K562 (cell line): ENCODE measurements around the gene DNM1. TPM values are rescaled to one million over a fixed set of nuclear protein-coding genes. Genes with fewer than 3 reads are reported as not detected.

Experiments
- ZNF354B ChIP-seq: fragments of 250-450 bp; sonication (Bioruptor Pico); IDR thresholded peaks from 2 replicates; pipeline ENCODE4 v1.4.0; 2020
- polyA plus RNA-seq, 8 experiments: library from polyadenylated mRNA; depleted of rRNA in 4 of 8; stranded (reverse) in 5 of 8; unstranded in 3 of 8; fragments of >200 nt; fragmentation: Nextera tagmentation in 2 of 8; fragmentation: Illumina TruSeq in 1 of 8; extraction: Ambion mirVana in 2 of 8; extraction: Trizol in 1 of 8; gene quantifications; 2 replicates each; pipeline versions ENCODE4 v1.2.1 to v1.2.3, GENCODE V29; 2011 to 2014; ENCODE audit warnings: inconsistent platforms in 1 of 8, missing spikeins in 1 of 8
- total RNA-seq, 7 experiments: library from RNA; depleted of rRNA in 6 of 7; stranded (reverse); fragments of >200 nt in 6 of 7; fragmentation: Illumina TruSeq in 2 of 7; extraction: Trizol in 2 of 7; gene quantifications; 2 replicates each; pipeline versions ENCODE4 v1.2.1 to v1.2.3, GENCODE V29; 2011 to 2021; ENCODE audit warnings: low replicate concordance in 1 of 7
- TF ChIP-seq, protein P1 (sequence below): sonication (generic); formaldehyde crosslinking; IDR thresholded peaks from 2 replicates; pipeline ENCODE4 v1.8.0; 2023; ENCODE audit warnings: missing genetic modification reagents, mild to moderate bottlenecking, borderline replicate concordance

Gene DNM1
- total and polyA plus RNA-seq, 9 of the 15 experiments (the other 6 are each of a cell fraction or from before 2014, with no cell fraction given): 0.39 to 23.1 (median 9.1) TPM

DNA sequence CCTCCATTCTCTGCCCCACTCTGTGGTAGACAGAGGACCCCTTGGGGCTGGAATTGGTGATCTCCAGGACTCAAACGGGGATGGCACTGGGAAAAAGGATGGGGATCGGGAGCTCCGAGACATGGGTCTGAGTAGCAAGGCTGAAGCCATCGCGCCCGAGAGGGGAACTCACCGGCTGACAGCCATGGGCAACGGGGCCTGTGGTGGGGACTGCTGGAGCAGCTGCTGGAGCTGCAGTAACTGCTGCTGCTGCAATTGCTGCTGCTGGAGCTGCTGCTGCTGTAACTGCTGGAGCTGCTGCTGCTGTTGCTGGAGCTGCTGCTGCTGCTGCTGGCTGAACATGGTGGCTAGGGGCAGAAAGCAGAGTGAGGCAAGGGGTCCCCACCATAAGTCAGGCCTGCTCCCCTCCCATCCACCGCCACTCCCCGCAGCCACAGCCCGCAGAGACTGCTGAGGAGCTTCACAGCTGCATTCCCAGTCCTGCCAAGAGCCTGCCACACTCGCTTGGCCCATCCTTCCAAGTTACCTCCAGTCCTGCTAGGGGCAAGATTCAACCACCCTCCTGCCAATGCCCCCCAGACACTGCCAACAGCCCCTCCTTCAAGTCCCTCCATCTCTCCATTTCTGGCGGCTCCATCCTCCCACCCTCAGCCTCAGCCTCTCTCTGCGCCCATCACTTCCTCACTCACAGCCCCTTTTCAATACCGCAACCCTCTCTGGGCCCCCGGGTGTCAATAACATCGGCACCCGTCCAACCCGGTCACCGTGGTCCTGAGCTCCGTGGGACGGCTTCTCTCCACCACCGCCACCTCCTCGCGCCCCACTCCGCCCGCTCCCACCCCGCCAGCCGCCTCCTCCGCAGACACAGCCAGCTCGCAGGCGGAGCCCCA, 12.4 kb upstream of the DNM1 start (continued):
- TF ChIP-seq, protein P1, sequence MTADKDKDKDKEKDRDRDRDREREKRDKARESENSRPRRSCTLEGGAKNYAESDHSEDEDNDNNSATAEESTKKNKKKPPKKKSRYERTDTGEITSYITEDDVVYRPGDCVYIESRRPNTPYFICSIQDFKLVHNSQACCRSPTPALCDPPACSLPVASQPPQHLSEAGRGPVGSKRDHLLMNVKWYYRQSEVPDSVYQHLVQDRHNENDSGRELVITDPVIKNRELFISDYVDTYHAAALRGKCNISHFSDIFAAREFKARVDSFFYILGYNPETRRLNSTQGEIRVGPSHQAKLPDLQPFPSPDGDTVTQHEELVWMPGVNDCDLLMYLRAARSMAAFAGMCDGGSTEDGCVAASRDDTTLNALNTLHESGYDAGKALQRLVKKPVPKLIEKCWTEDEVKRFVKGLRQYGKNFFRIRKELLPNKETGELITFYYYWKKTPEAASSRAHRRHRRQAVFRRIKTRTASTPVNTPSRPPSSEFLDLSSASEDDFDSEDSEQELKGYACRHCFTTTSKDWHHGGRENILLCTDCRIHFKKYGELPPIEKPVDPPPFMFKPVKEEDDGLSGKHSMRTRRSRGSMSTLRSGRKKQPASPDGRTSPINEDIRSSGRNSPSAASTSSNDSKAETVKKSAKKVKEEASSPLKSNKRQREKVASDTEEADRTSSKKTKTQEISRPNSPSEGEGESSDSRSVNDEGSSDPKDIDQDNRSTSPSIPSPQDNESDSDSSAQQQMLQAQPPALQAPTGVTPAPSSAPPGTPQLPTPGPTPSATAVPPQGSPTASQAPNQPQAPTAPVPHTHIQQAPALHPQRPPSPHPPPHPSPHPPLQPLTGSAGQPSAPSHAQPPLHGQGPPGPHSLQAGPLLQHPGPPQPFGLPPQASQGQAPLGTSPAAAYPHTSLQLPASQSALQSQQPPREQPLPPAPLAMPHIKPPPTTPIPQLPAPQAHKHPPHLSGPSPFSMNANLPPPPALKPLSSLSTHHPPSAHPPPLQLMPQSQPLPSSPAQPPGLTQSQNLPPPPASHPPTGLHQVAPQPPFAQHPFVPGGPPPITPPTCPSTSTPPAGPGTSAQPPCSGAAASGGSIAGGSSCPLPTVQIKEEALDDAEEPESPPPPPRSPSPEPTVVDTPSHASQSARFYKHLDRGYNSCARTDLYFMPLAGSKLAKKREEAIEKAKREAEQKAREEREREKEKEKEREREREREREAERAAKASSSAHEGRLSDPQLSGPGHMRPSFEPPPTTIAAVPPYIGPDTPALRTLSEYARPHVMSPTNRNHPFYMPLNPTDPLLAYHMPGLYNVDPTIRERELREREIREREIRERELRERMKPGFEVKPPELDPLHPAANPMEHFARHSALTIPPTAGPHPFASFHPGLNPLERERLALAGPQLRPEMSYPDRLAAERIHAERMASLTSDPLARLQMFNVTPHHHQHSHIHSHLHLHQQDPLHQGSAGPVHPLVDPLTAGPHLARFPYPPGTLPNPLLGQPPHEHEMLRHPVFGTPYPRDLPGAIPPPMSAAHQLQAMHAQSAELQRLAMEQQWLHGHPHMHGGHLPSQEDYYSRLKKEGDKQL (CRISPR knock-in tag): no peak
- no peak for TF ChIP-seq ZNF354B (CRISPR knock-in tag)
- TF ChIP-seq, all 486 proteins: peak for 22
